Activated B cell treated with CpG ODN at 0.5 μM for 24 hours (primary cell): ENCODE data around the gene STK25. TPM values are rescaled to one million over a fixed set of nuclear protein-coding genes. Genes with fewer than 3 reads are reported as not detected.

Experiments
- ATAC-seq: fragments of 200-7000 bp; cut with Tn5 transposase; one replicate; pipeline ENCODE4 v1.10.0; 2021; ENCODE audit warnings: low read depth, mild to moderate bottlenecking, moderate library complexity
- CTCF ChIA-PET: fragments of 350-600 bp; sonication (Branson Sonifier 250); formaldehyde crosslinking; loops from one replicate; lab custom pipeline; 2021; ENCODE audit warnings: antibody characterized with exemption; lab: Charles Lee
- POLR2A ChIA-PET: fragments of 350-600 bp; sonication (Branson Sonifier 250); formaldehyde crosslinking; loops from one replicate; lab custom pipeline; 2021; ENCODE audit warnings: antibody characterized with exemption; lab: Charles Lee
- DNase-seq: peaks from one replicate; pipeline ENCODE4 v3.0.0; 2022
- H3K27ac Mint-ChIP-seq: one replicate; pipeline ENCODE4 v1.8.0; 2020; ENCODE audit warnings: mixed read lengths
- H3K27me3 Mint-ChIP-seq: one replicate; pipeline ENCODE4 v1.8.0; 2021; ENCODE audit warnings: mixed read lengths
- H3K36me3 Mint-ChIP-seq: one replicate; pipeline ENCODE4 v1.8.0; 2021; ENCODE audit warnings: low read depth, mixed read lengths
- H3K4me1 Mint-ChIP-seq: one replicate; pipeline ENCODE4 v1.8.0; 2021; ENCODE audit warnings: mixed read lengths
- H3K4me3 Mint-ChIP-seq: one replicate; pipeline ENCODE4 v1.8.0; 2020; ENCODE audit warnings: mild to moderate bottlenecking, mixed read lengths
- H3K9me3 Mint-ChIP-seq: one replicate; pipeline ENCODE4 v1.8.0; 2020; ENCODE audit warnings: mixed read lengths
- CTCF ChIP-seq: fragments of 200-600 bp; IDR thresholded peaks from one replicate; pipeline ENCODE4 v1.8.0; 2022; ENCODE audit warnings: antibody characterized with exemption, mild to moderate bottlenecking
- intact Hi-C: fragments of 100-400 bp; cut with micrococcal nuclease; formaldehyde crosslinking; loops from one replicate; pipeline ENCODE4 v1.15.1; 2024
- total RNA-seq: library from RNA; stranded (reverse); gene quantifications from 2 replicates; pipeline ENCODE4 v1.2.3, GENCODE V29; 2022

The STK25 gene
- total RNA-seq, 1 donor from 2014 or later: 151 TPM

DNA sequence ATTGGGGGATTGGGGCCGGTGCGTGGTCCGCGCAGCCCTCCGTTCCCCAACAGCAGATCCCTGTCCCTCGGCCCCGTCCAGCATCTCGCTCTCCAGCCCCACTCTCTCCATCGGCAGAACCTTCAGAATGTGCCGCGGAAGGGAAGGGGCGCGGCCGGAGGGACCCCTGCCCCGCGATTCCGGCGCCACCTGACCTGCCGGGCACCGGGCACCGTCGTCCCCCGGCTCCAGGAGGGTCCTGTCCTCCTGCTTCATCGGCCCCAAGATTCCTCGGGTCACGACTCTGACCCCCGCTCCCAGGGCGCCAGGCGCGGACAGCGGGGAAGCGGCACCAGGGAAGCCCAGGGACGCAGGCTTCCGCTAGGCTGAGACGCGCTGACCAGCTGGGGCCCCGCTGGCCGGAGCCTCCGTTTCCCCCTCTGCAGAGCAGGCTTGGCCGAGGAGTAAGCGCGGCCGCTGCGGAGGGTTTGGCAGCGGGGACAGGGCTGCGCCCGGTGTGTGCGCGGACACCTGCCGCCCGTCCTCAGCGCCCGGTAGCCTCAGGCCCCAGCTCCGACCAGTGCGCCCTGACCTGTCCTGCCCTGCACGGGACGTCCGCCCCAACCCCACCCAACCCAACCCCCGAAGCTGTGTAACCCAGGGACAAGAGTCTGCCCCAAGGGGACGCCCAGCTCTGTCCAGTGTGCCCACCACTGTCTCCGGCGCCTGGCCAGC, 33.3 kb upstream of the STK25 start:
- POLR2A ChIA-PET: no interaction called here
- intact Hi-C loops: loop anchor here (2.0 kb wide), 1 partner anchor 33 kb away; the partner anchor contains the start of gene STK25

GRCh38 chr2:241540771-241541561, 32.6 kb upstream of the STK25 start:
- Mint-ChIP-seq H3K9me3 (no peaks in the 10 kb centered on the region), H3K36me3 (no peaks in the 10 kb centered on the region), H3K27me3 (peaks cover 17% of the 10 kb centered on the region), H3K27ac (no peak overlapping the region), H3K4me1 (peaks cover 4% of the 10 kb centered on the region), H3K4me3 (peak overlapping the region; percentile 75)
- no peak for TF ChIP-seq CTCF
- intact Hi-C loops: loop anchor here (2.0 kb wide), 1 partner anchor 32 kb away; the partner anchor contains the start of gene STK25
- CTCF ChIA-PET: no interaction called here
- DNase-seq (peak; percentile 58), ATAC-seq (peak; percentile 94)
- POLR2A ChIA-PET: interaction anchor here (0.6 kb wide), 1 partner anchor 53 kb away, joined by 7 read pairs; no protein-coding TSS in a partner anchor

More for the DNA sequence above, 33.3 kb upstream of the STK25 start:
- Mint-ChIP-seq H3K36me3 (no peaks in the 10 kb centered on the region), H3K4me1 (peaks cover 4% of the 10 kb centered on the region), H3K4me3 (peak overlapping the region; percentile 32), H3K27ac (no peak overlapping the region), H3K27me3 (peaks cover 15% of the 10 kb centered on the region), H3K9me3 (no peaks in the 10 kb centered on the region)
- no peak for DNase-seq
- no peak for ATAC-seq
- CTCF ChIA-PET: no interaction called here
- no peak for TF ChIP-seq CTCF

GRCh38 chr2:241540401-241540770, 32.0 kb upstream of the STK25 start:
- TF ChIP-seq CTCF: no peak
- Mint-ChIP-seq H3K27me3 (peaks cover 17% of the 10 kb centered on the region), H3K36me3 (no peaks in the 10 kb centered on the region), H3K4me1 (peaks cover 4% of the 10 kb centered on the region), H3K9me3 (no peaks in the 10 kb centered on the region), H3K4me3 (peak overlapping the region; percentile 75), H3K27ac (no peak overlapping the region)
- DNase-seq: no peak
- ChIA-PET POLR2A (interaction anchor here (0.6 kb wide), 1 partner anchor 53 kb away, joined by 7 read pairs; no protein-coding TSS in a partner anchor), CTCF (no interaction called here)
- intact Hi-C loops: loop anchor here (2.0 kb wide), 1 partner anchor 32 kb away; the partner anchor contains the start of gene STK25
- ATAC-seq: no peak

DNA sequence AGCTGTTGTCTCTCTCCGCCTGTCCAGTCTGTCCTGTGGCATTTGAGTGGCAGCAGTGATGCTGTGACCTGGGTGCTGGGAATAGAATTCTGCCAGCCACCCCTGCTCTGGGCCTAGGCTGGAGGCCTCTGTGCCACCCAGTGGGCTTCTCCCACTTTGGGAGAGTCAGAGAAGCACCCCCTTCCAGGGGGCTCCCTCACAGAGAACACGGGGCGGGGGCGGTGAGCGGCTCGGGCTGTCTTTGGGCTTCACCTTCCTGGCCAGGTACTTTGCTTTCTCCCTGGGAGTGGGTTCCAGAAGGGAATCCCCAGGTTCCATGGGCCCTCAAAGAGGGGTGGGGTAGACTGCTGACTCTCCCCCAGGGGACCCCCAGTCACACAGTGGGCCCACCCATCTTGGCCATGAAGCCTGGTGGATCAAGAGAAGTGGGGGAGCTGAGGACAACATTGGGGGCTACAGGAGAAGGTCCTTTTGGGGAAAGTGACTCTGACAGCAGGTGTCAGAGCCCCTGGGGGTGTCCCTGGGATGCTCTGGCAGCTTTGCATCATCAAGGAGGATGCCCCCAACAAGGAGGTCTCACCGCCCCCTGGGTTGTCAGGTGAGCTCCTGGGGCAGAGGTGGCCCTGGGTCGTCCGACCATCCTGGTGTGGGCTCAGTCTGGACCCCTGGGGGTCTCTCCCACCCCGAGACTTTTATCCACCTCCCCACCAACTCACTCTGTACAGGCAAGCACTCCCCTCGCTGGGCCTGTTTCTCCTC, 31.4 kb upstream of the STK25 start:
- ATAC-seq (no peak), DNase-seq (no peak)
- H3K4me3 Mint-ChIP-seq: no peak overlapping the region
- H3K27me3 Mint-ChIP-seq: peaks cover 17% of the 10 kb centered on the region
- H3K4me1 Mint-ChIP-seq: peaks cover 4% of the 10 kb centered on the region
- H3K27ac Mint-ChIP-seq: no peak overlapping the region
- H3K9me3 Mint-ChIP-seq: no peaks in the 10 kb centered on the region
- intact Hi-C loops: loop anchor here (2.0 kb wide), 1 partner anchor 31 kb away; the partner anchor contains the start of gene STK25
- H3K36me3 Mint-ChIP-seq: no peaks in the 10 kb centered on the region
- no peak for TF ChIP-seq CTCF
- ChIA-PET CTCF (no interaction called here), POLR2A (no interaction called here)
